SK-N-SH (cell line): ENCODE measurements around the gene RNF217. TPM values are rescaled to one million over a fixed set of nuclear protein-coding genes. Genes with fewer than 3 reads are reported as not detected.

Experiments
- CTCF ChIA-PET: fragments of 300-600, 350-600 bp; formaldehyde crosslinking; extraction: SDS; loops from one replicate; lab custom pipeline; 2021; lab: Yijun Ruan, JAX
- POLR2A ChIA-PET: fragments of 350-600 bp; sonication (Branson Sonifier 250); formaldehyde crosslinking; extraction: SDS; loops from one replicate; lab custom pipeline; 2020; ENCODE audit warnings: antibody characterized with exemption, inconsistent platforms; lab: Yijun Ruan, JAX
- DNase-seq: peaks from one replicate; pipeline ENCODE4 v3.0.0; 2012
- H2AFZ ChIP-seq: fragments of 200-600 bp; sonication (generic); 2 replicates; pipeline ENCODE4 v1.8.1; 2016; ENCODE audit warnings: antibody characterized with exemption, mild to moderate bottlenecking, low read depth
- H3F3A ChIP-seq: fragments of 200-600 bp; sonication (generic); replicated peaks from 2 replicates; pipeline ENCODE3; 2016; ENCODE audit warnings: antibody characterized with exemption, mild to moderate bottlenecking; ENCODE audit not compliant: insufficient read depth
- H3K27ac ChIP-seq, 2 experiments: fragments of 200-500 bp in 1 of 2; fragments of 200-600 bp in 1 of 2; sonication (Bioruptor generic) in 1 of 2; sonication (generic), shearing (Covaris generic) in 1 of 2; 2 replicates each; pipeline versions ENCODE4 v1.5.1 to v1.6.1; 2014 to 2016; ENCODE audit warnings: low read depth in 2 of 2, inconsistent platforms in 1 of 2, low read length in 1 of 2, mild to moderate bottlenecking in 1 of 2, mixed read lengths in 1 of 2
- H3K27me3 ChIP-seq: fragments of 200-600 bp; sonication (generic), shearing (Covaris generic); 2 replicates; pipeline ENCODE4 v1.6.1; 2016; ENCODE audit warnings: mixed run types; ENCODE audit not compliant: insufficient read depth
- H3K36me3 ChIP-seq, 2 experiments: fragments of 200-500 bp in 1 of 2; fragments of 200-600 bp in 1 of 2; sonication (Bioruptor generic) in 1 of 2; sonication (generic) in 1 of 2; replicated peaks in 1 of 2; 2 replicates each; pipeline versions ENCODE3 to v1.5.1; 2014 to 2016; ENCODE audit warnings: low read length in 1 of 2, mild to moderate bottlenecking in 1 of 2; ENCODE audit not compliant: insufficient read depth in 2 of 2, control insufficient read depth in 1 of 2
- H3K4me1 ChIP-seq, 2 experiments: fragments of 200-500 bp in 1 of 2; fragments of 200-600 bp in 1 of 2; sonication (Bioruptor generic) in 1 of 2; sonication (generic), shearing (Covaris generic) in 1 of 2; 2 replicates each; pipeline versions ENCODE4 v1.5.1 to v1.6.1; 2014 to 2016; ENCODE audit warnings: low read depth in 1 of 2, low read length in 1 of 2, mixed run types in 1 of 2; ENCODE audit not compliant: insufficient read depth in 2 of 2, control insufficient read depth in 1 of 2
- H3K4me2 ChIP-seq: fragments of 200-600 bp; sonication (generic), shearing (Covaris generic); 2 replicates; pipeline ENCODE4 v1.6.1; 2017; ENCODE audit warnings: mixed run types
- H3K4me3 ChIP-seq, 2 experiments: fragments of 200-500 bp in 1 of 2; fragments of 200-600 bp in 1 of 2; sonication (Bioruptor generic) in 1 of 2; sonication (generic), shearing (Covaris generic) in 1 of 2; 2 replicates each; pipeline versions ENCODE4 v1.5.1 to v1.8.1; 2014 to 2016; ENCODE audit warnings: low read depth in 2 of 2, inconsistent platforms in 1 of 2, low read length in 1 of 2, mild to moderate bottlenecking in 1 of 2, mixed read lengths in 1 of 2, moderate library complexity in 1 of 2
- H3K79me2 ChIP-seq: fragments of 200-600 bp; sonication (generic); 2 replicates; pipeline ENCODE4 v1.8.1; 2017; ENCODE audit warnings: mild to moderate bottlenecking; ENCODE audit not compliant: insufficient read depth
- H3K9ac ChIP-seq: fragments of 200-600 bp; sonication (generic); 2 replicates; pipeline ENCODE4 v1.6.1; 2017; ENCODE audit warnings: mixed run types
- H3K9me2 ChIP-seq: fragments of 200-600 bp; sonication (generic); 2 replicates; pipeline ENCODE4 v1.6.1; 2017; ENCODE audit warnings: mixed run types
- H3K9me3 ChIP-seq: fragments of 200-600 bp; sonication (generic); 2 replicates; pipeline ENCODE4 v1.6.1; 2017; ENCODE audit warnings: mixed run types, mild to moderate bottlenecking, moderate library complexity
- H4K20me1 ChIP-seq: fragments of 200-600 bp; sonication (generic); 2 replicates; pipeline ENCODE4 v1.6.1; 2017; ENCODE audit warnings: mild to moderate bottlenecking, mixed run types; ENCODE audit not compliant: insufficient read depth
- CTCF ChIP-seq: fragments of 200-600 bp; sonication (generic); IDR thresholded peaks from 2 replicates; pipeline ENCODE4 v1.6.1; 2017; ENCODE audit warnings: antibody characterized with exemption, mild to moderate bottlenecking, moderate library complexity
- EP300 ChIP-seq, 2 experiments: IDR thresholded peaks; 2 replicates each; pipeline versions ENCODE4 v1.4.0 to v1.6.1; 2012; ENCODE audit warnings: borderline replicate concordance in 1 of 2, low read depth in 1 of 2, low read length in 1 of 2
- FOSL2 ChIP-seq: IDR thresholded peaks from 2 replicates; pipeline ENCODE4 v1.4.0; 2012; ENCODE audit warnings: low read depth, mild to moderate bottlenecking, moderate library complexity, borderline replicate concordance
- FOXM1 ChIP-seq: IDR thresholded peaks from 2 replicates; pipeline ENCODE4 v1.4.0; 2012; ENCODE audit warnings: low read depth, mild to moderate bottlenecking
- GABPA ChIP-seq: IDR thresholded peaks from 2 replicates; pipeline ENCODE4 v1.4.0; 2012; ENCODE audit warnings: low read depth, mild to moderate bottlenecking
- JUND ChIP-seq: IDR thresholded peaks from 2 replicates; pipeline ENCODE4 v1.4.0; 2012
- MAX ChIP-seq: IDR thresholded peaks from 2 replicates; pipeline ENCODE4 v1.4.0; 2012; ENCODE audit warnings: low read depth
- MEF2A ChIP-seq: IDR thresholded peaks from 2 replicates; pipeline ENCODE4 v1.4.0; 2012; ENCODE audit warnings: low read depth, borderline replicate concordance
- MXI1 ChIP-seq: IDR thresholded peaks from 2 replicates; pipeline ENCODE4 v1.6.1; 2012; ENCODE audit warnings: mild to moderate bottlenecking, low read depth, low read length, improper control_type of control experiment
- NRF1 ChIP-seq: IDR thresholded peaks from 2 replicates; pipeline ENCODE4 v1.6.1; 2012; ENCODE audit warnings: low read depth, mild to moderate bottlenecking, low read length
- PBX3 ChIP-seq: IDR thresholded peaks from 2 replicates; pipeline ENCODE4; 2012
- POLR2AphosphoS5 ChIP-seq: IDR thresholded peaks from 2 replicates; pipeline ENCODE4 v1.6.1; 2012; ENCODE audit warnings: low read depth, low read length
- RFX5 ChIP-seq: IDR thresholded peaks from 2 replicates; pipeline ENCODE4 v1.6.1; 2012; ENCODE audit warnings: mild to moderate bottlenecking, improper control_type of control experiment, low read length
- RXRA ChIP-seq: IDR thresholded peaks from 2 replicates; pipeline ENCODE4 v1.4.0; 2012; ENCODE audit warnings: low read depth, mild to moderate bottlenecking, borderline replicate concordance
- SIN3A ChIP-seq: IDR thresholded peaks from 2 replicates; pipeline ENCODE4 v1.6.1; 2012; ENCODE audit warnings: low read depth, mild to moderate bottlenecking, low read length, moderate library complexity, borderline replicate concordance
- SMC3 ChIP-seq: IDR thresholded peaks from 2 replicates; pipeline ENCODE4 v1.6.1; 2012; ENCODE audit warnings: low read depth, low read length, improper control_type of control experiment
- TAF1 ChIP-seq: IDR thresholded peaks from 2 replicates; pipeline ENCODE4 v1.6.1; 2012; ENCODE audit warnings: low read depth, mild to moderate bottlenecking, low read length, moderate library complexity, borderline replicate concordance
- TCF12 ChIP-seq: IDR thresholded peaks from 2 replicates; pipeline ENCODE4 v1.4.0; 2012
- USF1 ChIP-seq: IDR thresholded peaks from 2 replicates; pipeline ENCODE4 v1.4.0; 2012; ENCODE audit warnings: low read depth, borderline replicate concordance
- USF2 ChIP-seq: fragments of 150-350 bp; IDR thresholded peaks from 2 replicates; pipeline ENCODE4 v1.6.1; 2017; ENCODE audit warnings: antibody characterized with exemption, low read length, low read depth, borderline replicate concordance
- polyA plus RNA-seq, 3 experiments: library from polyadenylated mRNA; depleted of rRNA; stranded (reverse); fragments of >200 nt; gene quantifications; 2 replicates each; pipeline ENCODE4 v1.2.3, GENCODE V29; 2012

RNF217 gene
- polyA plus RNA-seq, 1 of the 3 experiments (the other 2 are of a cell fraction) = 0.28 TPM

GRCh38 chr6:124941259-124941658, 21.0 kb upstream of the RNF217 start:
- ChIA-PET POLR2A (no interaction called here), CTCF (no interaction called here)
- no peaks in the 10 kb centered on the region for H3K27me3 ChIP-seq

More at GRCh38 chr6:124941259-124941658, 21.0 kb upstream of the RNF217 start:
- Histone ChIP-seq H3K4me1 (no peaks in the 10 kb centered on the region), H3F3A (no peaks in the 10 kb centered on the region), H3K27ac (no peak overlapping the region), H3K9ac (no peak overlapping the region), H3K36me3 (no peaks in the 10 kb centered on the region), H2AFZ (no peak overlapping the region), H3K9me3 (no peaks in the 10 kb centered on the region; the same call in 1 of the 2 replicates), H4K20me1 (no peaks in the 10 kb centered on the region), H3K9me2 (no peaks in the 10 kb centered on the region), H3K4me3 (no peak overlapping the region), H3K79me2 (no peaks in the 10 kb centered on the region), H3K4me2 (no peak overlapping the region)
- no peak for TF ChIP-seq PBX3
- TF ChIP-seq SMC3 = no peak
- no peak for TF ChIP-seq GABPA
- no peak for TF ChIP-seq JUND
- no peak for TF ChIP-seq MAX
- TF ChIP-seq POLR2AphosphoS5 = no peak
- TF ChIP-seq CTCF = no peak
- TF ChIP-seq TCF12 = no peak
- no peak for TF ChIP-seq USF1
- no peak for TF ChIP-seq MEF2A
- TF ChIP-seq FOXM1 = no peak
- no peak for TF ChIP-seq FOSL2
- TF ChIP-seq TAF1 = no peak
- no peak for TF ChIP-seq SIN3A
- no peak for TF ChIP-seq EP300 (IDR thresholded peaks at IDR 0.05; ENCODE audit: borderline replicate concordance in 1 of 2, low read depth in 1 of 2, low read length in 1 of 2)
- TF ChIP-seq USF2 = no peak
- TF ChIP-seq RXRA = no peak
- TF ChIP-seq NRF1 = no peak
- TF ChIP-seq MXI1 = no peak
- TF ChIP-seq RFX5 = no peak
- DNase-seq = no peak
